Neuronal stem cell (in vitro differentiated cells): ENCODE measurements around the gene ERCC5.

ENCODE experiments used
- DNase-seq: peaks from one replicate; pipeline ENCODE4 v3.0.0-alpha.2; 2013; ENCODE audit warnings: low spot score
- H2AFZ ChIP-seq: one replicate; pipeline ENCODE4 v1.6.1; 2013; ENCODE audit warnings: mild to moderate bottlenecking, low read length, inconsistent platforms
- H2AK5ac ChIP-seq: 2 replicates; pipeline ENCODE4 v1.6.1; 2013; ENCODE audit warnings: low read depth, mild to moderate bottlenecking, inconsistent platforms, low read length, moderate library complexity, mixed read lengths
- H2BK120ac ChIP-seq: 2 replicates; pipeline ENCODE4 v1.6.1; 2013; ENCODE audit warnings: low read depth, mild to moderate bottlenecking, inconsistent platforms, low read length, moderate library complexity, mixed read lengths
- H2BK12ac ChIP-seq: one replicate; pipeline ENCODE4 v1.6.1; 2013; ENCODE audit warnings: low read length, inconsistent platforms
- H2BK15ac ChIP-seq: 2 replicates; pipeline ENCODE4 v1.6.1; 2013; ENCODE audit warnings: mild to moderate bottlenecking, low read length, inconsistent platforms, mixed read lengths
- H2BK5ac ChIP-seq: one replicate; pipeline ENCODE4 v1.6.1; 2013; ENCODE audit warnings: inconsistent platforms, mild to moderate bottlenecking, low read length, moderate library complexity
- H3K14ac ChIP-seq: one replicate; pipeline ENCODE4 v1.6.1; 2013; ENCODE audit warnings: low read length, inconsistent platforms
- H3K18ac ChIP-seq: 2 replicates; pipeline ENCODE4 v1.6.1; 2013; ENCODE audit warnings: low read length, inconsistent platforms
- H3K23ac ChIP-seq: 2 replicates; pipeline ENCODE4 v1.6.1; 2013; ENCODE audit warnings: low read depth, mild to moderate bottlenecking, mixed read lengths, low read length, inconsistent platforms; ENCODE audit not compliant: poor library complexity
- H3K27ac ChIP-seq: replicated peaks from 3 replicates; pipeline ENCODE4 v1.5.1; 2013; ENCODE audit warnings: low read length, inconsistent platforms
- H3K27me3 ChIP-seq, 3 experiments: 2 replicates each; pipeline ENCODE4 v1.6.1; 2013; ENCODE audit warnings: low read length in 3 of 3, mild to moderate bottlenecking in 2 of 3, inconsistent platforms in 1 of 3, low read depth in 1 of 3, mixed read lengths in 1 of 3, moderate library complexity in 1 of 3; ENCODE audit not compliant: control insufficient read depth in 3 of 3, insufficient read depth in 3 of 3
- H3K36me3 ChIP-seq, 2 donors: replicated peaks in 1 of 2; 2 replicates each; pipeline ENCODE4 v1.6.1; 2013; ENCODE audit warnings: low read length in 2 of 2; ENCODE audit not compliant: control insufficient read depth in 2 of 2, insufficient read depth in 2 of 2
- H3K4ac ChIP-seq: 2 replicates; pipeline ENCODE4 v1.6.1; 2013; ENCODE audit warnings: inconsistent platforms, mild to moderate bottlenecking, low read length, moderate library complexity
- H3K4me1 ChIP-seq, 2 donors: 1 replicate in 1 of 2; 2 replicates in 1 of 2; pipeline ENCODE4 v1.6.1; 2013; ENCODE audit warnings: low read length in 2 of 2, low read depth in 1 of 2; ENCODE audit not compliant: control insufficient read depth in 2 of 2, insufficient read depth in 1 of 2
- H3K4me2 ChIP-seq: one replicate; pipeline ENCODE4 v1.6.1; 2013; ENCODE audit warnings: mild to moderate bottlenecking, low read length, inconsistent platforms; ENCODE audit not compliant: insufficient read depth, poor library complexity, severe bottlenecking
- H3K4me3 ChIP-seq, 2 donors: 2 replicates each; pipeline ENCODE4 v1.5.1; 2013; ENCODE audit warnings: low read length in 2 of 2, mild to moderate bottlenecking in 2 of 2, inconsistent platforms in 1 of 2, moderate library complexity in 1 of 2
- H3K79me1 ChIP-seq: one replicate; pipeline ENCODE4 v1.6.1; 2013; ENCODE audit warnings: low read depth, mild to moderate bottlenecking, inconsistent platforms, low read length, moderate library complexity
- H3K9ac ChIP-seq: one replicate; pipeline ENCODE4 v1.6.1; 2013; ENCODE audit warnings: mild to moderate bottlenecking, low read depth, low read length, inconsistent platforms; ENCODE audit not compliant: poor library complexity
- H3K9me3 ChIP-seq, 2 donors: replicated peaks in 1 of 2; 2 replicates each; pipeline versions ENCODE3 to v1.6.1; 2013; ENCODE audit warnings: low read length in 2 of 2, mild to moderate bottlenecking in 2 of 2, inconsistent platforms in 1 of 2, low read depth in 1 of 2, mixed read lengths in 1 of 2, moderate library complexity in 1 of 2; ENCODE audit not compliant: control insufficient read depth in 2 of 2, insufficient read depth in 1 of 2
- H4K8ac ChIP-seq: one replicate; pipeline ENCODE4 v1.6.1; 2013; ENCODE audit warnings: low read depth, mild to moderate bottlenecking, inconsistent platforms, low read length, moderate library complexity
- H4K91ac ChIP-seq: one replicate; pipeline ENCODE4 v1.6.1; 2013; ENCODE audit warnings: low read length, low read depth, mild to moderate bottlenecking, inconsistent platforms; ENCODE audit not compliant: poor library complexity
- WGBS, 2 donors: extraction: QIAGEN DNeasy Blood & Tissue Kit; methylation state at CpG; one replicate each; pipeline ENCODE4 v1.1.7; 2013; ENCODE audit warnings: missing lambda C conversion rate in 2 of 2, mixed read lengths in 1 of 2; ENCODE audit not compliant: insufficient read length in 2 of 2, insufficient replicate concordance in 1 of 2; ENCODE audit errors: extremely low coverage in 2 of 2; 5-methylcytosine and 5-hydroxymethylcytosine counted together

ERCC5 gene

GRCh38 chr13:102830646-102831045 lies 15.2 kb upstream of the ERCC5 start:
- no peak overlapping the region for H3K27ac ChIP-seq
- H4K91ac ChIP-seq = no peak overlapping the region
- H3K4me1 ChIP-seq = no peaks in the 10 kb centered on the region
- H3K23ac ChIP-seq = no peak overlapping the region
- H2AK5ac ChIP-seq = no peak overlapping the region
- no peak overlapping the region for H2BK5ac ChIP-seq
- H2BK15ac ChIP-seq = no peak overlapping the region
- H3K14ac ChIP-seq = no peak overlapping the region
- no peak for DNase-seq
- no peak overlapping the region for H2BK120ac ChIP-seq
- H2BK12ac ChIP-seq = no peak overlapping the region
- no peak overlapping the region for H3K4ac ChIP-seq
- H3K36me3 ChIP-seq = peaks cover 0 to 57% of the 10 kb centered on the region in 2 donors
- no peak overlapping the region for H4K8ac ChIP-seq
- H2AFZ ChIP-seq = no peak overlapping the region
- H3K79me1 ChIP-seq = no peaks in the 10 kb centered on the region
- no peaks in the 10 kb centered on the region for H3K27me3 ChIP-seq
- H3K9ac ChIP-seq = no peak overlapping the region
- no peak overlapping the region for H3K4me3 ChIP-seq
- H3K18ac ChIP-seq = no peak overlapping the region
- H3K9me3 ChIP-seq = no peaks in the 10 kb centered on the region
- no peak overlapping the region for H3K4me2 ChIP-seq
- WGBS, 2 donors = no CpG with 5 or more reads among the region's 4 CpGs

GRCh38 chr13:102836471-102836870 lies 9.4 kb upstream of the ERCC5 start:
- no peak overlapping the region for H3K9ac ChIP-seq
- no peaks in the 10 kb centered on the region for H3K4me1 ChIP-seq
- no peaks in the 10 kb centered on the region for H3K79me1 ChIP-seq
- H2BK15ac ChIP-seq = no peak overlapping the region
- H3K9me3 ChIP-seq = no peaks in the 10 kb centered on the region
- no peak for DNase-seq
- no peak overlapping the region for H2BK120ac ChIP-seq
- no peak overlapping the region for H3K18ac ChIP-seq
- H3K4me3 ChIP-seq = no peak overlapping the region
- no peak overlapping the region for H2BK5ac ChIP-seq
- peaks cover 0 to 71% of the 10 kb centered on the region in 2 donors for H3K36me3 ChIP-seq
- no peak overlapping the region for H4K8ac ChIP-seq
- no peak overlapping the region for H2AK5ac ChIP-seq
- no peak overlapping the region for H3K23ac ChIP-seq
- no peak overlapping the region for H2AFZ ChIP-seq
- no peak overlapping the region for H3K4me2 ChIP-seq
- H2BK12ac ChIP-seq = no peak overlapping the region
- H3K27me3 ChIP-seq = no peaks in the 10 kb centered on the region
- WGBS, 2 donors = no CpG with 5 or more reads among the region's 4 CpGs
- no peak overlapping the region for H3K14ac ChIP-seq
- no peak overlapping the region for H3K27ac ChIP-seq
- no peak overlapping the region for H4K91ac ChIP-seq
- no peak overlapping the region for H3K4ac ChIP-seq

GRCh38 chr13:102838273-102838672 lies 7.6 kb upstream of the ERCC5 start:
- H3K9ac ChIP-seq = no peak overlapping the region
- peaks cover 0 to 65% of the 10 kb centered on the region in 2 donors for H3K36me3 ChIP-seq
- no peak overlapping the region for H4K8ac ChIP-seq
- H2BK15ac ChIP-seq = no peak overlapping the region
- no peak overlapping the region for H4K91ac ChIP-seq
- no peak overlapping the region for H2BK12ac ChIP-seq
- H3K27me3 ChIP-seq = no peaks in the 10 kb centered on the region
- H3K14ac ChIP-seq = no peak overlapping the region
- no peak overlapping the region for H3K4me3 ChIP-seq
- H3K4me2 ChIP-seq = no peak overlapping the region
- H3K4ac ChIP-seq = no peak overlapping the region
- H2BK120ac ChIP-seq = no peak overlapping the region
- no peaks in the 10 kb centered on the region for H3K4me1 ChIP-seq
- H3K27ac ChIP-seq = no peak overlapping the region
- no peak overlapping the region for H2AK5ac ChIP-seq
- no peak for DNase-seq
- no peak overlapping the region for H2AFZ ChIP-seq
- H2BK5ac ChIP-seq = no peak overlapping the region
- H3K18ac ChIP-seq = no peak overlapping the region
- H3K23ac ChIP-seq = no peak overlapping the region
- H3K79me1 ChIP-seq = no peaks in the 10 kb centered on the region
- no CpG with 5 or more reads among the region's 1 CpG for WGBS, 2 donors
- no peaks in the 10 kb centered on the region for H3K9me3 ChIP-seq

GRCh38 chr13:102838982-102839381 lies 6.8 kb upstream of the ERCC5 start:
- H3K14ac ChIP-seq = no peak overlapping the region
- no peaks in the 10 kb centered on the region for H3K79me1 ChIP-seq
- H4K91ac ChIP-seq = no peak overlapping the region
- H3K18ac ChIP-seq = no peak overlapping the region
- H3K36me3 ChIP-seq = peaks cover 0 to 63% of the 10 kb centered on the region in 2 donors
- H3K4me2 ChIP-seq = no peak overlapping the region
- no peak overlapping the region for H3K27ac ChIP-seq
- no peak overlapping the region for H3K4ac ChIP-seq
- H2AFZ ChIP-seq = no peak overlapping the region
- no peaks in the 10 kb centered on the region for H3K27me3 ChIP-seq
- H3K4me3 ChIP-seq = no peak overlapping the region
- H3K23ac ChIP-seq = no peak overlapping the region
- H2AK5ac ChIP-seq = no peak overlapping the region
- no peak overlapping the region for H4K8ac ChIP-seq
- no peak overlapping the region for H2BK12ac ChIP-seq
- no CpG with 5 or more reads among the region's 4 CpGs for WGBS, 2 donors
- no peak overlapping the region for H2BK5ac ChIP-seq
- H2BK15ac ChIP-seq = no peak overlapping the region
- H3K9ac ChIP-seq = no peak overlapping the region
- DNase-seq = no peak
- no peak overlapping the region for H2BK120ac ChIP-seq
- no peaks in the 10 kb centered on the region for H3K9me3 ChIP-seq
- H3K4me1 ChIP-seq = no peaks in the 10 kb centered on the region
